ENCODE results near the gene CCNG2. TPM values are rescaled to one million over a fixed set of nuclear protein-coding genes. Genes with fewer than 3 reads are reported as not detected.

The CCNG2 gene
- total and polyA plus RNA-seq, 8 donors: 4.7 to 30.2 (median 9.6) TPM

DNA sequence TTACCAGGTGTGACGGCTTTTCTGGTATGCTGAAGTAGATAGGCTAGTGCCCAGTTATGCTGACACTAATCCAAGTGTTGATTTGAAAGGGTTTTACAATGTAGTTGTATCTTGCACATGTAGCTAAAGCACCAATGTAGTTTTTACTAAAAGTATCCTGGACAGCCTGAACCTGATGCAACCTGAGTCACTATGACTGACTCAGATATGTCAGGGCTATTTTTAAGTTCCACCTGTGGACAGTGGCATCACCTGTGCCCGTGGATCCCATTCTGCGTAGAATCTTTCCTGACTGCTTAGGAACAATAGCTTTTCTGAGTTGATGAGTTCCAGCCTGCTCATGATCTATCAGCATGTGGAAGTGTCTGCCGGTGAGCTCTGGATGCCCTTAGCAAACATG lies 58.1 kb downstream of the CCNG2 start:
- intact Hi-C loops (cut with DNase I): no loop called here
- Histone ChIP-seq H3K9me3 (no peaks in the 10 kb centered on the region), H3K27me3 (no peaks in the 10 kb centered on the region), H3K36me3 (no peaks in the 10 kb centered on the region), H3K4me3 (no peak overlapping the region), H3K27ac (no peak overlapping the region), H3K4me1 (no peaks in the 10 kb centered on the region)
- 78% methylated on average over 4 of the region's 4 CpGs for WGBS, 2 donors
- ATAC-seq (no peak), FAIRE-seq (no peak), DNase-seq (no peak)
- TF ChIP-seq, protein P1, sequence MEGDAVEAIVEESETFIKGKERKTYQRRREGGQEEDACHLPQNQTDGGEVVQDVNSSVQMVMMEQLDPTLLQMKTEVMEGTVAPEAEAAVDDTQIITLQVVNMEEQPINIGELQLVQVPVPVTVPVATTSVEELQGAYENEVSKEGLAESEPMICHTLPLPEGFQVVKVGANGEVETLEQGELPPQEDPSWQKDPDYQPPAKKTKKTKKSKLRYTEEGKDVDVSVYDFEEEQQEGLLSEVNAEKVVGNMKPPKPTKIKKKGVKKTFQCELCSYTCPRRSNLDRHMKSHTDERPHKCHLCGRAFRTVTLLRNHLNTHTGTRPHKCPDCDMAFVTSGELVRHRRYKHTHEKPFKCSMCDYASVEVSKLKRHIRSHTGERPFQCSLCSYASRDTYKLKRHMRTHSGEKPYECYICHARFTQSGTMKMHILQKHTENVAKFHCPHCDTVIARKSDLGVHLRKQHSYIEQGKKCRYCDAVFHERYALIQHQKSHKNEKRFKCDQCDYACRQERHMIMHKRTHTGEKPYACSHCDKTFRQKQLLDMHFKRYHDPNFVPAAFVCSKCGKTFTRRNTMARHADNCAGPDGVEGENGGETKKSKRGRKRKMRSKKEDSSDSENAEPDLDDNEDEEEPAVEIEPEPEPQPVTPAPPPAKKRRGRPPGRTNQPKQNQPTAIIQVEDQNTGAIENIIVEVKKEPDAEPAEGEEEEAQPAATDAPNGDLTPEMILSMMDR (IDR thresholded peaks at IDR 0.05): no peak

DNA sequence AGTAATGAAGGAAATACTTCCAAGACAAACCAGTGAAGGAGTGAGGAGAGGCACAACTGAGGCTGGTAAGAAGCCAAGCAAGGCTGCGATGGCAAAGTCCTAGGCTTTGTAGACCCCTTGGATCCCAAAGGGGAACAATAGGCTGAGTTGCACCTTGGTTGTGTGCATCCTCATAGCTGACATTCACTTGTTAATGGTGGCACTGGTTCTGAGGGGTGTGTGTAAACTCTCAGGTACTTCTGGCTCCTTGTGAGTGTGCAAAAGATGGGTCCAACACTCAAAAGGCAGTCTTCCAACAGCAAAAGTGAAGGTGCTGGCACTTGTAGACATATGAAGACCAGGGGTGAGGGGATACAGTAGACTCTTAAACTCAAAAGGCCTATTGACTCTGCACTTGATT lies 60.5 kb downstream of the CCNG2 start:
- no peaks in the 10 kb centered on the region for H3K36me3 ChIP-seq
- ATAC-seq (no peak), DNase-seq (no peak), FAIRE-seq (no peak)
- H3K4me3 ChIP-seq: no peak overlapping the region
- H3K27me3 ChIP-seq: no peaks in the 10 kb centered on the region
- H3K27ac ChIP-seq: no peak overlapping the region
- intact Hi-C loops (cut with DNase I): no loop called here
- 79 to 85% methylated on average over 1 of the region's 1 CpG for WGBS, 2 donors
- H3K4me1 ChIP-seq: no peaks in the 10 kb centered on the region
- no peaks in the 10 kb centered on the region for H3K9me3 ChIP-seq
- TF ChIP-seq, protein P1 (IDR thresholded peaks at IDR 0.05): no peak

GRCh38 chr4:77219266-77219665 lies 62.3 kb downstream of the CCNG2 start:
- no peaks in the 10 kb centered on the region for H3K9me3 ChIP-seq
- DNase-seq: no peak
- intact Hi-C loops (cut with DNase I): no loop called here
- WGBS, 2 donors: 79 to 93% methylated on average over 2 of the region's 2 CpGs
- no peak for FAIRE-seq
- TF ChIP-seq, protein P1 (IDR thresholded peaks at IDR 0.05): no peak
- H3K27ac ChIP-seq: no peak overlapping the region
- ATAC-seq: no peak
- no peaks in the 10 kb centered on the region for H3K4me1 ChIP-seq
- H3K4me3 ChIP-seq: no peak overlapping the region
- no peaks in the 10 kb centered on the region for H3K36me3 ChIP-seq
- peaks cover 0 to 2% (median 0%) of the 10 kb centered on the region in 4 donors for H3K27me3 ChIP-seq

Other genes with a start within 250 kb of the CCNG2 start
- 10 to 100 TPM; 18.6 to 48.9 (median 28.9) TPM for gene SEPTIN11, start 207.5 kb upstream of the CCNG2 start, total RNA-seq
- 10 to 100 TPM; 11.6 to 13.6 TPM for gene SEPTIN11, start 207.5 kb upstream of the CCNG2 start, polyA plus RNA-seq
- 100 to 1,000 TPM; 149 to 196 (median 169) TPM for gene CCNI, start 81.2 kb upstream of the CCNG2 start, total RNA-seq
- 100 to 1,000 TPM in 1 of 2 donors, 10 to 100 TPM in 1; 33.3 to 101 TPM for gene CCNI, start 81.2 kb upstream of the CCNG2 start, polyA plus RNA-seq

Data from pancreas (tissue), 10 donors.